ENCODE measurements around the gene MANSC4. TPM values are rescaled to one million over a fixed set of nuclear protein-coding genes. Genes with fewer than 3 reads are reported as not detected.

The MANSC4 gene
- total RNA-seq, 1 donor from 2014 or later = not detected

GRCh38 chr12:27817766-27818165 is 37.7 kb upstream of the MANSC4 start:
- no peak overlapping the region for H3K9ac ChIP-seq (ENCODE audit: low read depth in 1 of 3, low read length in 3 of 3)
- H3K4me3 ChIP-seq (ENCODE audit: low read length in 3 of 3) = no peak overlapping the region
- H3K36me3 ChIP-seq (ENCODE audit: control insufficient read depth in 3 of 3, insufficient read depth in 3 of 3, low read length in 3 of 3) = no peaks in the 10 kb centered on the region
- no peaks in the 10 kb centered on the region for H3K27me3 ChIP-seq (ENCODE audit: control insufficient read depth in 3 of 3, insufficient read depth in 3 of 3, low read length in 3 of 3)
- peaks cover 0 to 3% (median 0%) of the 10 kb centered on the region in 3 donors for H3K4me1 ChIP-seq (ENCODE audit: control insufficient read depth in 3 of 3, insufficient read depth in 3 of 3, low read length in 3 of 3)
- H3K27ac ChIP-seq (ENCODE audit: low read depth, low read length) = no peak overlapping the region
- H3K9me3 ChIP-seq (ENCODE audit: control insufficient read depth in 3 of 3, low read length in 3 of 3) = no peaks in the 10 kb centered on the region

GRCh38 chr12:27814851-27815591 is 35.0 kb upstream of the MANSC4 start:
- peaks cover 0 to 1% (median 0%) of the 10 kb centered on the region in 3 donors for H3K27me3 ChIP-seq (ENCODE audit: control insufficient read depth in 3 of 3, insufficient read depth in 3 of 3, low read length in 3 of 3)

GRCh38 chr12:27814411-27814810 is 34.4 kb upstream of the MANSC4 start:
- Histone ChIP-seq H3K27me3 (ENCODE audit: control insufficient read depth in 3 of 3, insufficient read depth in 3 of 3, low read length in 3 of 3) (peaks cover 0 to 2% (median 0%) of the 10 kb centered on the region in 3 donors), H3K9me3 (ENCODE audit: control insufficient read depth in 3 of 3, low read length in 3 of 3) (no peaks in the 10 kb centered on the region), H3K4me3 (ENCODE audit: low read length in 3 of 3) (no peak overlapping the region), H3K27ac (ENCODE audit: low read depth, low read length) (no peak overlapping the region), H3K9ac (ENCODE audit: low read depth in 1 of 3, low read length in 3 of 3) (no peak overlapping the region), H3K4me1 (ENCODE audit: control insufficient read depth in 3 of 3, insufficient read depth in 3 of 3, low read length in 3 of 3) (no peaks in the 10 kb centered on the region), H3K36me3 (ENCODE audit: control insufficient read depth in 3 of 3, insufficient read depth in 3 of 3, low read length in 3 of 3) (no peaks in the 10 kb centered on the region)

More at GRCh38 chr12:27814851-27815591, 35.0 kb upstream of the MANSC4 start:
- no peak overlapping the region for H3K4me3 ChIP-seq (ENCODE audit: low read length in 3 of 3)
- H3K9me3 ChIP-seq (ENCODE audit: control insufficient read depth in 3 of 3, low read length in 3 of 3) = no peaks in the 10 kb centered on the region
- H3K9ac ChIP-seq (ENCODE audit: low read depth in 1 of 3, low read length in 3 of 3) = no peak overlapping the region
- no peaks in the 10 kb centered on the region for H3K36me3 ChIP-seq (ENCODE audit: control insufficient read depth in 3 of 3, insufficient read depth in 3 of 3, low read length in 3 of 3)
- H3K4me1 ChIP-seq (ENCODE audit: control insufficient read depth in 3 of 3, insufficient read depth in 3 of 3, low read length in 3 of 3) = no peaks in the 10 kb centered on the region
- H3K27ac ChIP-seq (ENCODE audit: low read depth, low read length) = no peak overlapping the region

DNA sequence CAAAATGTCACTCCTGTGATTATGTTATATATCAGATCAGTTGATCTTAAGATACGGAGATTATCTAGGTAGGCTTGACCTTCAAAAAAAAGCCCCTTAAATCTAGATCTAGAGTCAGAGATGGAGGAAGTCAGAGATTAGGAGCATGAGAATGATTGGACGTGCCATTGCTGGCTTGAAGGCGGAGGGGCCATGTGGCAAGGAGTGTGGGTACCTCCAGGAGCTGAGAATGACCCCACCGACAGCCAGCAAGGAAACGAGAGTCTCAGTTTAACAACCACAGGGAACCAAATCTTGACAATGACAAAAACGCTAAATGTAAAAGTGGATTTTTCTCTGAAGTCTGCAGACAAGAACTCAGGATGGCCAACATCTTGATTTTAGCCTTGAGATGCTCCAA is 32.5 kb upstream of the MANSC4 start:
- no peak overlapping the region for H3K9ac ChIP-seq (ENCODE audit: low read depth in 1 of 3, low read length in 3 of 3)
- H3K36me3 ChIP-seq (ENCODE audit: control insufficient read depth in 3 of 3, insufficient read depth in 3 of 3, low read length in 3 of 3) = no peaks in the 10 kb centered on the region
- no peak overlapping the region for H3K27ac ChIP-seq (ENCODE audit: low read depth, low read length)
- H3K4me3 ChIP-seq (ENCODE audit: low read length in 3 of 3) = no peak overlapping the region
- no peaks in the 10 kb centered on the region for H3K4me1 ChIP-seq (ENCODE audit: control insufficient read depth in 3 of 3, insufficient read depth in 3 of 3, low read length in 3 of 3)
- peaks cover 0 to 2% (median 0%) of the 10 kb centered on the region in 3 donors for H3K27me3 ChIP-seq (ENCODE audit: control insufficient read depth in 3 of 3, insufficient read depth in 3 of 3, low read length in 3 of 3)
- H3K9me3 ChIP-seq (ENCODE audit: control insufficient read depth in 3 of 3, low read length in 3 of 3) = no peaks in the 10 kb centered on the region

DNA sequence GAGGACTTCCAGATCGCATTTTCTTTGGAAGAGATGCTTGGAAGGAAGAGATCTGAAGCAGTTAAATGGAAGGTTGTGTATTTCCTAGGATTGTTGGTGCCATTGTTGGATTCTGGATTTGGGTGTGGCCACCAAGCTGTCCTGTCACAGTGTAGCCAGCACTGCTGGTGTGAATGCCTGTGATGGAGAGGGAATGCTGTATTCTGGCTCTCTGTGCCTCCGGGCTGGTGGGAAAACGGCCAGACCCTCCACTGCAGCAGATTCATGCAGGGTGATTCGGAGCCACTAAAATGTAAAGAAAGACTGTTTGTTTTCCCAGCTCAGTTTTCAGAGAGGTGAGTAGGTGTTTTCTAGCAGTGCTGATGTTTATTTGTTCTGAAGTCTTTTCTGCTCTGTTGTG is 30.7 kb upstream of the MANSC4 start:
- H3K9me3 ChIP-seq (ENCODE audit: control insufficient read depth in 3 of 3, low read length in 3 of 3) = no peaks in the 10 kb centered on the region
- H3K9ac ChIP-seq (ENCODE audit: low read depth in 1 of 3, low read length in 3 of 3) = no peak overlapping the region
- no peak overlapping the region for H3K27ac ChIP-seq (ENCODE audit: low read depth, low read length)
- no peak overlapping the region for H3K4me3 ChIP-seq (ENCODE audit: low read length in 3 of 3)
- no peaks in the 10 kb centered on the region for H3K4me1 ChIP-seq (ENCODE audit: control insufficient read depth in 3 of 3, insufficient read depth in 3 of 3, low read length in 3 of 3)
- no peaks in the 10 kb centered on the region for H3K36me3 ChIP-seq (ENCODE audit: control insufficient read depth in 3 of 3, insufficient read depth in 3 of 3, low read length in 3 of 3)
- peaks cover 0 to 2% (median 0%) of the 10 kb centered on the region in 3 donors for H3K27me3 ChIP-seq (ENCODE audit: control insufficient read depth in 3 of 3, insufficient read depth in 3 of 3, low read length in 3 of 3)

GRCh38 chr12:27808841-27809240 is 28.8 kb upstream of the MANSC4 start:
- H3K36me3 ChIP-seq (ENCODE audit: control insufficient read depth in 3 of 3, insufficient read depth in 3 of 3, low read length in 3 of 3) = no peaks in the 10 kb centered on the region

GRCh38 chr12:27807063-27807703 is 27.1 kb upstream of the MANSC4 start:
- Histone ChIP-seq H3K4me1 (ENCODE audit: control insufficient read depth in 3 of 3, insufficient read depth in 3 of 3, low read length in 3 of 3) (no peaks in the 10 kb centered on the region), H3K27ac (ENCODE audit: low read depth, low read length) (no peak overlapping the region), H3K9ac (ENCODE audit: low read depth in 1 of 3, low read length in 3 of 3) (no peak overlapping the region), H3K36me3 (ENCODE audit: control insufficient read depth in 3 of 3, insufficient read depth in 3 of 3, low read length in 3 of 3) (no peaks in the 10 kb centered on the region), H3K9me3 (ENCODE audit: control insufficient read depth in 3 of 3, low read length in 3 of 3) (no peaks in the 10 kb centered on the region), H3K27me3 (ENCODE audit: control insufficient read depth in 3 of 3, insufficient read depth in 3 of 3, low read length in 3 of 3) (peaks cover 0 to 2% (median 0%) of the 10 kb centered on the region in 3 donors), H3K4me3 (ENCODE audit: low read length in 3 of 3) (no peak overlapping the region)

More at GRCh38 chr12:27808841-27809240, 28.8 kb upstream of the MANSC4 start:
- Histone ChIP-seq H3K9me3 (ENCODE audit: control insufficient read depth in 3 of 3, low read length in 3 of 3) (no peaks in the 10 kb centered on the region), H3K4me3 (ENCODE audit: low read length in 3 of 3) (no peak overlapping the region), H3K9ac (ENCODE audit: low read depth in 1 of 3, low read length in 3 of 3) (no peak overlapping the region), H3K27me3 (ENCODE audit: control insufficient read depth in 3 of 3, insufficient read depth in 3 of 3, low read length in 3 of 3) (peaks cover 0 to 2% (median 0%) of the 10 kb centered on the region in 3 donors), H3K4me1 (ENCODE audit: control insufficient read depth in 3 of 3, insufficient read depth in 3 of 3, low read length in 3 of 3) (no peaks in the 10 kb centered on the region), H3K27ac (ENCODE audit: low read depth, low read length) (no peak overlapping the region)

DNA sequence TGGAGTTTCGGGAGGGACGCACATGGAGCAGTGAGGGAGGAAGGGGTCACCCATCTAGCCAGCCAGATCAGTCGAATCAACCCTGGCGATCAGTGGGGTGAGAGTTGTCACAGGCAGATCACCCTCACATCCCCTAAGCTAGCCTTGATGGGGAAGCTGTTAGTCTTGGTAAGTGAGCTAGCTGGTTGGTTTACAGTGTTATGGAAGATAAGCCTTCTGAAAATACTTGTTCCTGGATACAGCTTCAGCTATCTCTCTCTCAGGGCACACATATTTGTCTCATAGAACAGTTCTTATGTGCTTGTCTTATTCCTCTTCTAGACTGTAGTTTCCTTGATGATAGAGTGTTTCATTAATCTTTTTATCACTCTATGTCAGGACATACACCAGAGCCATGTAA is 26.2 kb upstream of the MANSC4 start:
- no peak overlapping the region for H3K27ac ChIP-seq (ENCODE audit: low read depth, low read length)
- H3K4me1 ChIP-seq (ENCODE audit: control insufficient read depth in 3 of 3, insufficient read depth in 3 of 3, low read length in 3 of 3) = no peaks in the 10 kb centered on the region
- no peaks in the 10 kb centered on the region for H3K9me3 ChIP-seq (ENCODE audit: control insufficient read depth in 3 of 3, low read length in 3 of 3)
- no peak overlapping the region for H3K9ac ChIP-seq (ENCODE audit: low read depth in 1 of 3, low read length in 3 of 3)
- H3K4me3 ChIP-seq (ENCODE audit: low read length in 3 of 3) = no peak overlapping the region
- peaks cover 0 to under 1% (median 0%) of the 10 kb centered on the region in 3 donors for H3K36me3 ChIP-seq (ENCODE audit: control insufficient read depth in 3 of 3, insufficient read depth in 3 of 3, low read length in 3 of 3)
- H3K27me3 ChIP-seq (ENCODE audit: control insufficient read depth in 3 of 3, insufficient read depth in 3 of 3, low read length in 3 of 3) = peaks cover 0 to 2% (median 0%) of the 10 kb centered on the region in 3 donors

- H3K36me3 ChIP-seq (ENCODE audit: control insufficient read depth in 3 of 3, insufficient read depth in 3 of 3, low read length in 3 of 3) = peaks cover 0 to 2% (median 0%) of the 10 kb centered on the region in 3 donors
- no peaks in the 10 kb centered on the region for H3K4me1 ChIP-seq (ENCODE audit: control insufficient read depth in 3 of 3, insufficient read depth in 3 of 3, low read length in 3 of 3)
- H3K27ac ChIP-seq (ENCODE audit: low read depth, low read length) = no peak overlapping the region
- peaks cover 0 to 2% (median 0%) of the 10 kb centered on the region in 3 donors for H3K27me3 ChIP-seq (ENCODE audit: control insufficient read depth in 3 of 3, insufficient read depth in 3 of 3, low read length in 3 of 3)
- no peak overlapping the region for H3K9ac ChIP-seq (ENCODE audit: low read depth in 1 of 3, low read length in 3 of 3)
- no peak overlapping the region for H3K4me3 ChIP-seq (ENCODE audit: low read length in 3 of 3)
- H3K9me3 ChIP-seq (ENCODE audit: control insufficient read depth in 3 of 3, low read length in 3 of 3) = no peaks in the 10 kb centered on the region
These were observed 25.2 kb upstream of the MANSC4 start for GRCh38 chr12:27805238-27805637.

DNA sequence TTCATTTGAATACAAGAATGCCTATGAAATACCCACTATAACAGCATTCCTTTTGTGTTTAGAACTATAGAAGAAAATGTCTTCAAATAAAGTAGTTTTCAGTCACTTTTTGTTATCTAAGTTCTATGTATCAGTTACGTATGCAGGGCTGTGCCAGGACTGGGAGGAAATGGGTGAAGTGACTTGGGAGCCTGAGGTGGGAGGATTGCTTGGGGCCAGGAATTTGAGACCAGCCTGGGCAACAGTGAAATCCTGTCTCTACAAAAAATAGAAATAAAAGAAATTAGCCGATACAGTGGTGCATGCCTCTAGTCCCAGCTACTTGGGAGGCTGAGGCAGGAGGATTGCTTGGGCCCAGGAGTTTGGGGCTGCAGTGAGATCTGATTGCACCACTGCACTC is 22.9 kb upstream of the MANSC4 start:
- H3K4me1 ChIP-seq (ENCODE audit: control insufficient read depth in 3 of 3, insufficient read depth in 3 of 3, low read length in 3 of 3) = no peaks in the 10 kb centered on the region

More for the DNA sequence above, 22.9 kb upstream of the MANSC4 start:
- no peak overlapping the region for H3K9ac ChIP-seq (ENCODE audit: low read depth in 1 of 3, low read length in 3 of 3)
- H3K27ac ChIP-seq (ENCODE audit: low read depth, low read length) = no peak overlapping the region
- H3K36me3 ChIP-seq (ENCODE audit: control insufficient read depth in 3 of 3, insufficient read depth in 3 of 3, low read length in 3 of 3) = peaks cover under 1 to 14% (median 2%) of the 10 kb centered on the region in 3 donors
- H3K27me3 ChIP-seq (ENCODE audit: control insufficient read depth in 3 of 3, insufficient read depth in 3 of 3, low read length in 3 of 3) = no peaks in the 10 kb centered on the region
- no peak overlapping the region for H3K4me3 ChIP-seq (ENCODE audit: low read length in 3 of 3)
- H3K9me3 ChIP-seq (ENCODE audit: control insufficient read depth in 3 of 3, low read length in 3 of 3) = no peaks in the 10 kb centered on the region
